ENCODE data around the gene CCDC187.
A peak's percentile ranks its signal among the peaks of the same experiment; 100 is the strongest.

Gene CCDC187

DNA sequence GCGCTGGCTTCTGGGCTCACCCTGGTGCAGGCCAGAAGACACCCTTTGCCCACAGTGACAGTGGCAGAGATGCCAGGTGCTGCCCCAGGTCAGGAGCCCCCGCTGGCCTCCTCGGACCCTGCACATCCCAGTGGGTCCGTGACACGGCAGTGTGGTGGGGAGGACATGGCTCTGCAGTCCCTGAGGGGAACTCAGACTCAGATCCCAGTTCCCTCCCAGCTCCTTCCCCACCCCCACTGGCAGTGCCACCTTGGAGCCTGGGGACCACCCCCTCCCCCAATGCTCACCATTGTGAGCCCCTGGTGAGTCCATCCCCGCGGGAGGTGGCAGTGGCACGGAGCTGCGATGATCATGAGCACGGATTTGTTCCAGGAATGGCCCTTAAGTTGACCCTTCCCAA is 562 bp upstream of the CCDC187 start:
- no peak overlapping the region for H2AFZ ChIP-seq (ENCODE audit: low read depth)
- no peak overlapping the region for H3K27ac ChIP-seq
- no peak overlapping the region for H3K9ac ChIP-seq
- TF ChIP-seq, protein P1, sequence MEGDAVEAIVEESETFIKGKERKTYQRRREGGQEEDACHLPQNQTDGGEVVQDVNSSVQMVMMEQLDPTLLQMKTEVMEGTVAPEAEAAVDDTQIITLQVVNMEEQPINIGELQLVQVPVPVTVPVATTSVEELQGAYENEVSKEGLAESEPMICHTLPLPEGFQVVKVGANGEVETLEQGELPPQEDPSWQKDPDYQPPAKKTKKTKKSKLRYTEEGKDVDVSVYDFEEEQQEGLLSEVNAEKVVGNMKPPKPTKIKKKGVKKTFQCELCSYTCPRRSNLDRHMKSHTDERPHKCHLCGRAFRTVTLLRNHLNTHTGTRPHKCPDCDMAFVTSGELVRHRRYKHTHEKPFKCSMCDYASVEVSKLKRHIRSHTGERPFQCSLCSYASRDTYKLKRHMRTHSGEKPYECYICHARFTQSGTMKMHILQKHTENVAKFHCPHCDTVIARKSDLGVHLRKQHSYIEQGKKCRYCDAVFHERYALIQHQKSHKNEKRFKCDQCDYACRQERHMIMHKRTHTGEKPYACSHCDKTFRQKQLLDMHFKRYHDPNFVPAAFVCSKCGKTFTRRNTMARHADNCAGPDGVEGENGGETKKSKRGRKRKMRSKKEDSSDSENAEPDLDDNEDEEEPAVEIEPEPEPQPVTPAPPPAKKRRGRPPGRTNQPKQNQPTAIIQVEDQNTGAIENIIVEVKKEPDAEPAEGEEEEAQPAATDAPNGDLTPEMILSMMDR (conservative IDR thresholded peaks at IDR 0.05; ENCODE audit: low read depth, low read length): no peak
- H3K4me2 ChIP-seq: no peak overlapping the region
- no peaks in the 10 kb centered on the region for H3K4me1 ChIP-seq (ENCODE audit: low read depth, poor library complexity, severe bottlenecking)
- H3K79me2 ChIP-seq (ENCODE audit: insufficient read depth, low read depth): no peaks in the 10 kb centered on the region
- H3K4me3 ChIP-seq (IDR thresholded peaks at IDR 0.05; ENCODE audit: insufficient read depth, low read depth, low read length): no peak overlapping the region
- no peaks in the 10 kb centered on the region for H3K36me3 ChIP-seq (ENCODE audit: insufficient read depth)
- peaks cover 74% of the 10 kb centered on the region for H3K27me3 ChIP-seq (ENCODE audit: insufficient read depth, low read depth)
- H4K20me1 ChIP-seq (ENCODE audit: insufficient read depth): no peaks in the 10 kb centered on the region

DNA sequence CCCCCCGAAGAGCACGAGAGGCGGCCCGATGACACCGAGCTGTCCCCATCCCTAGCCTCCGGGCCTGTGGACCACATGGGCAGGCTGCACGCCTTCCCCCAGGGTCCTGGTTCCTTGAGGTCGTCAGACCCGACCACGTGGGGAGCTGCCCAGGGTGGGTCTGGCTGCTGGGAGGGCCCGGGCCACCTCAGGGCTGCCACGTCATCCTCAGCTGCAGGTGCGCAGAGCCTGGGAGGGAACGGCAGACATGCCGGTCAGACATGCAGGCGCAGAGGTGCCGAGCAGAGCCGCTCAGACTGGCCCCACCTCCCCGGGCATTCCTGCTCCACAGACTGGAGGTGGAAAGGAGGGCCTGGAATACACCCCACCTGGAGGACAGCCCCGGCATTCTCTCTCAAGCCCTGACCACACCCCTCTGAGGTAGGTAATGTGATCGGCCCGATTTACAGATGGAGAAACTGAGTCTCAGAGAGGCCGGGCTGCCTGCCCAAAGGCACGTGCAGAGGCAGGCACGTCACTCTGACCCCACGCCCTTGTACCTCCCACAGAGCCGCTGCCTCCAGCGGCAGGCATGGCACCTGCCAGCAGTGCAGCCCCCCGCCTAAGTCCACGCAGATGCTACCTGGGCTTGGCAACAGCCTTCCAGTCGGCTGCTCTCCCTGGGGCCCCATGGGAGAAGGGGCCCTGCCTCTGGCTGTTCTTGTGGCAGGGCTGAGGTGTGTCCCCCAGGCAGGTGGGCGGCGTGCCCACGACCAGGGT is 649 bp downstream of the CCDC187 start:
- H3K4me1 ChIP-seq (ENCODE audit: low read depth, poor library complexity, severe bottlenecking): no peaks in the 10 kb centered on the region
- no peak overlapping the region for H3K27ac ChIP-seq
- no peak overlapping the region for H3K9ac ChIP-seq
- H3K4me2 ChIP-seq: no peak overlapping the region
- H3K79me2 ChIP-seq (ENCODE audit: insufficient read depth, low read depth): no peaks in the 10 kb centered on the region
- TF ChIP-seq, protein P1 (conservative IDR thresholded peaks at IDR 0.05; ENCODE audit: low read depth, low read length): no peak
- H3K4me3 ChIP-seq (IDR thresholded peaks at IDR 0.05; ENCODE audit: insufficient read depth, low read depth, low read length): no peak overlapping the region
- H2AFZ ChIP-seq (ENCODE audit: low read depth): peak overlapping the region; percentile 14; the same call in 1 of the 2 replicates
- no peaks in the 10 kb centered on the region for H3K36me3 ChIP-seq (ENCODE audit: insufficient read depth)
- peaks cover 86% of the 10 kb centered on the region for H3K27me3 ChIP-seq (ENCODE audit: insufficient read depth, low read depth)
- H4K20me1 ChIP-seq (ENCODE audit: insufficient read depth): no peaks in the 10 kb centered on the region

DNA sequence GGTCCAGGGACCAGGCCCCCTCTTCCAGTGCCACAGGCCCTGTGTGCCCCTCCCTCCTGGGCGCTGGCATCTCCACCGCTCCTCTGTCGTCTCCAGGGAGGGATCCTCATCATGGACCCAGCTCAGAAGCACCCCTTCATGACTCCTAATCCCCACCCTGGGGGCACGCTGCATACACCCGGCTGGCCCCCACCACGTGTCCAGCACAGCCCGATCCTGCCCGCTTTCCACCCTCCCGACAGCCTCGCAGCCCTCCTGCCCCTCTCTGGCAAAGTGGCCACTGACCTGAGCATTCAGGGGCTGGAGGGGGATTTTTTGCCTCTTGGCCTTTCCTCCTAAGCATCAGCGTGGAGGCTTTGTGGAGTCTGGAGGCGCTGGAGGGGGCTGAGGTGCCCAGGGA is 1.4 kb downstream of the CCDC187 start:
- no peak overlapping the region for H3K4me3 ChIP-seq (IDR thresholded peaks at IDR 0.05; ENCODE audit: insufficient read depth, low read depth, low read length)
- no peaks in the 10 kb centered on the region for H4K20me1 ChIP-seq (ENCODE audit: insufficient read depth)
- no peak overlapping the region for H3K9ac ChIP-seq
- H3K27me3 ChIP-seq (ENCODE audit: insufficient read depth, low read depth): peaks cover 89% of the 10 kb centered on the region
- H2AFZ ChIP-seq (ENCODE audit: low read depth): no peak overlapping the region
- H3K4me2 ChIP-seq: no peak overlapping the region
- TF ChIP-seq, protein P1 (conservative IDR thresholded peaks at IDR 0.05; ENCODE audit: low read depth, low read length): no peak
- no peaks in the 10 kb centered on the region for H3K79me2 ChIP-seq (ENCODE audit: insufficient read depth, low read depth)
- H3K4me1 ChIP-seq (ENCODE audit: low read depth, poor library complexity, severe bottlenecking): peaks cover 4% of the 10 kb centered on the region
- no peak overlapping the region for H3K27ac ChIP-seq
- H3K36me3 ChIP-seq (ENCODE audit: insufficient read depth): no peaks in the 10 kb centered on the region

DNA sequence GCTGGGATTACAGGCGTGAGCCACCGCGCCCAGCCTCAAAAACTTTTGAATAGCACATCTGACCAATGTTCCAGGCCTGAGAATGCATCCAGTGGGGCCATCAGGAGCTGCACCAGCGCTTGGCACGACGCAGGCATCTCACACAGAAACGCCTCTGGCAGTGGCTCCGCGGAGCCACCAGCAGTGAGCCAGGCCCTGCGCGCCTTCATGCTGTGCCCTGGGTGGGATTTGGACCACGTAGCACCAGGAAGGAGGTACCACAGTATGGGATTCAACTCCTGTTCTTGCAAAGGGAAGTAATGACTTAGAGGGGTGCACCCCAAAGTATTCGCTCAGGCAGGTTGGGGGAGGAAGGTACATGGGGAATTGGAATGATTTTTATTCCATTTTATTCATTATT is 3.0 kb downstream of the CCDC187 start:
- TF ChIP-seq, protein P1 (conservative IDR thresholded peaks at IDR 0.05; ENCODE audit: low read depth, low read length): no peak
- H3K4me2 ChIP-seq: no peak overlapping the region
- no peaks in the 10 kb centered on the region for H3K36me3 ChIP-seq (ENCODE audit: insufficient read depth)
- no peak overlapping the region for H3K4me3 ChIP-seq (IDR thresholded peaks at IDR 0.05; ENCODE audit: insufficient read depth, low read depth, low read length)
- peaks cover 10% of the 10 kb centered on the region for H3K4me1 ChIP-seq (ENCODE audit: low read depth, poor library complexity, severe bottlenecking)
- no peak overlapping the region for H2AFZ ChIP-seq (ENCODE audit: low read depth)
- H4K20me1 ChIP-seq (ENCODE audit: insufficient read depth): no peaks in the 10 kb centered on the region
- H3K27ac ChIP-seq: no peak overlapping the region
- H3K9ac ChIP-seq: no peak overlapping the region
- H3K79me2 ChIP-seq (ENCODE audit: insufficient read depth, low read depth): no peaks in the 10 kb centered on the region
- H3K27me3 ChIP-seq (ENCODE audit: insufficient read depth, low read depth): peaks cover 82% of the 10 kb centered on the region
